Kidney epithelial cell (primary cell): Measurements from ENCODE around the gene METTL9. TPM values are rescaled to one million over a fixed set of nuclear protein-coding genes. Genes with fewer than 3 reads are reported as not detected.

Experiments used
- DNase-seq: peaks from one replicate; pipeline ENCODE4 v3.0.0-alpha.2; 2010; ENCODE audit warnings: low read depth
- H3K27me3 ChIP-seq: 2 replicates; pipeline ENCODE4 v1.6.0; 2011; ENCODE audit warnings: low read length; ENCODE audit not compliant: control insufficient read depth, insufficient read depth
- H3K36me3 ChIP-seq: 2 replicates; pipeline ENCODE4 v1.5.1; 2011; ENCODE audit warnings: low read length; ENCODE audit not compliant: control insufficient read depth, insufficient read depth
- H3K4me3 ChIP-seq: 2 replicates; pipeline ENCODE4 v1.5.1; 2011; ENCODE audit warnings: low read depth, mild to moderate bottlenecking, control low read depth, low read length
- CTCF ChIP-seq: IDR thresholded peaks from 2 replicates; pipeline ENCODE4 v1.5.1; 2011; ENCODE audit warnings: mild to moderate bottlenecking, moderate library complexity, low read length, control low read depth, inconsistent platforms; ENCODE audit not compliant: insufficient read depth, poor library complexity, severe bottlenecking
- total RNA-seq: library from RNA; depleted of rRNA; stranded (reverse); fragments of >200 nt; gene quantifications from 2 replicates; pipeline ENCODE4 v1.2.3, GENCODE V29; 2015

Gene METTL9
- total RNA-seq, 1 donor from 2014 or later = 188 TPM

GRCh38 chr16:21618281-21618680 lies 18.9 kb downstream of the METTL9 start:
- Histone ChIP-seq H3K36me3 (no peaks in the 10 kb centered on the region), H3K4me3 (no peak overlapping the region), H3K27me3 (no peaks in the 10 kb centered on the region)
- TF ChIP-seq CTCF = no peak
- no peak for DNase-seq

GRCh38 chr16:21619765-21620425 lies 20.5 kb downstream of the METTL9 start:
- Histone ChIP-seq H3K4me3 (no peak overlapping the region), H3K36me3 (no peaks in the 10 kb centered on the region), H3K27me3 (no peaks in the 10 kb centered on the region)
- DNase-seq = no peak
- no peak for TF ChIP-seq CTCF

GRCh38 chr16:21620592-21620991 lies 21.2 kb downstream of the METTL9 start:
- H3K4me3 ChIP-seq = no peak overlapping the region
- H3K36me3 ChIP-seq = no peaks in the 10 kb centered on the region
- DNase-seq = no peak
- no peak for TF ChIP-seq CTCF
- H3K27me3 ChIP-seq = no peaks in the 10 kb centered on the region

- H3K36me3 ChIP-seq = no peaks in the 10 kb centered on the region
- H3K27me3 ChIP-seq = no peaks in the 10 kb centered on the region
- no peak overlapping the region for H3K4me3 ChIP-seq
- no peak for TF ChIP-seq CTCF
- DNase-seq = no peak
Measured at GRCh38 chr16:21622545-21622944, 23.2 kb downstream of the METTL9 start.

- Histone ChIP-seq H3K36me3 (peaks cover 2% of the 10 kb centered on the region), H3K4me3 (no peak overlapping the region), H3K27me3 (no peaks in the 10 kb centered on the region)
- TF ChIP-seq CTCF = no peak
- DNase-seq = no peak
Measured at GRCh38 chr16:21625026-21625425, 25.6 kb downstream of the METTL9 start.

GRCh38 chr16:21626659-21627277 lies 27.4 kb downstream of the METTL9 start:
- no peak for TF ChIP-seq CTCF
- DNase-seq = peak; percentile 66
- Histone ChIP-seq H3K27me3 (no peaks in the 10 kb centered on the region), H3K4me3 (no peak overlapping the region), H3K36me3 (peaks cover 2% of the 10 kb centered on the region)
